IMR-90 (cell line): ENCODE results near the gene GGTLC2. TPM values are rescaled to one million over a fixed set of nuclear protein-coding genes. Genes with fewer than 3 reads are reported as not detected.
"Not testable (repeated sequence)": the region's sequence is repeated elsewhere in the genome, so short reads cannot be mapped to it uniquely, and the experiment has no call there.

Experiments used
- ATAC-seq: fragments of 200-7000 bp; cut with Tn5 transposase; 2 replicates; pipeline ENCODE4 v1.9.1; 2020; ENCODE audit warnings: low read depth, mild to moderate bottlenecking, moderate library complexity
- BruUV-seq: library from RNA; stranded (reverse); fragments of 400-500 nt; replicated peaks from 2 replicates; lab custom pipeline; 2021; lab: Mats Ljungman, UMichigan
- CTCF ChIA-PET: fragments of 300-600 bp; formaldehyde crosslinking; extraction: SDS; loops from one replicate; lab custom pipeline; 2021; ENCODE audit warnings: antibody characterized with exemption; lab: Yijun Ruan, JAX
- POLR2A ChIA-PET: fragments of 300-600 bp; sonication (Branson Sonifier 250); formaldehyde crosslinking; loops from one replicate; lab custom pipeline; 2022; ENCODE audit warnings: antibody characterized with exemption; ENCODE audit not compliant: unreplicated experiment; lab: Charles Lee
- DNase-seq: peaks from one replicate; pipeline ENCODE4 v3.0.0; 2013
- H2AFZ ChIP-seq: replicated peaks from 2 replicates; pipeline ENCODE3; 2013; ENCODE audit warnings: low read length, mild to moderate bottlenecking; ENCODE audit not compliant: poor library complexity
- H2AK5ac ChIP-seq: 2 replicates; pipeline ENCODE4 v1.6.1; 2013; ENCODE audit warnings: low read depth, low read length, inconsistent platforms
- H2AK9ac ChIP-seq: replicated peaks from 2 replicates; pipeline ENCODE3; 2013; ENCODE audit warnings: mild to moderate bottlenecking, low read depth, low read length, moderate library complexity; ENCODE audit not compliant: poor library complexity
- H2BK120ac ChIP-seq: 2 replicates; pipeline ENCODE4 v1.6.1; 2013; ENCODE audit warnings: low read depth, low read length, inconsistent platforms
- H2BK15ac ChIP-seq: 3 replicates; pipeline ENCODE4 v1.6.1; 2013; ENCODE audit warnings: low read depth, low read length, inconsistent platforms
- H2BK20ac ChIP-seq: 2 replicates; pipeline ENCODE4 v1.6.1; 2013; ENCODE audit warnings: low read depth, mild to moderate bottlenecking, inconsistent platforms, low read length, moderate library complexity
- H2BK5ac ChIP-seq: 2 replicates; pipeline ENCODE4 v1.6.1; 2013; ENCODE audit warnings: mild to moderate bottlenecking, low read depth, low read length, inconsistent platforms; ENCODE audit not compliant: poor library complexity, severe bottlenecking
- H3K14ac ChIP-seq: replicated peaks from 2 replicates; pipeline ENCODE4 v1.6.1; 2013; ENCODE audit warnings: low read depth, low read length, inconsistent platforms
- H3K18ac ChIP-seq: 2 replicates; pipeline ENCODE4 v1.6.1; 2013; ENCODE audit warnings: low read depth, low read length, control low read depth
- H3K23ac ChIP-seq: 2 replicates; pipeline ENCODE4 v1.6.1; 2013; ENCODE audit warnings: low read depth, low read length, inconsistent platforms
- H3K27ac ChIP-seq: 2 replicates; pipeline ENCODE4 v1.5.1; 2013; ENCODE audit warnings: mild to moderate bottlenecking, control low read depth, low read length; ENCODE audit not compliant: insufficient read depth
- H3K27me3 ChIP-seq: 2 replicates; pipeline ENCODE4 v1.6.1; 2013; ENCODE audit warnings: low read length; ENCODE audit not compliant: control insufficient read depth, insufficient read depth
- H3K36me3 ChIP-seq: 2 replicates; pipeline ENCODE4 v1.6.1; 2013; ENCODE audit warnings: low read length, mixed read lengths; ENCODE audit not compliant: control insufficient read depth, insufficient read depth
- H3K4ac ChIP-seq: 2 replicates; pipeline ENCODE4 v1.6.1; 2013; ENCODE audit warnings: low read depth, low read length, inconsistent platforms
- H3K4me1 ChIP-seq: 2 replicates; pipeline ENCODE4 v1.6.1; 2013; ENCODE audit warnings: low read length, mixed read lengths; ENCODE audit not compliant: control insufficient read depth, insufficient read depth
- H3K4me2 ChIP-seq: 2 replicates; pipeline ENCODE4 v1.6.1; 2013; ENCODE audit warnings: low read depth, mild to moderate bottlenecking, control low read depth, low read length, moderate library complexity
- H3K4me3 ChIP-seq: 2 replicates; pipeline ENCODE4 v1.5.1; 2013; ENCODE audit warnings: low read depth, mild to moderate bottlenecking, control low read depth, low read length, moderate library complexity; ENCODE audit not compliant: insufficient read depth
- H3K56ac ChIP-seq: 2 replicates; pipeline ENCODE4 v1.6.1; 2013; ENCODE audit warnings: low read length, inconsistent platforms; ENCODE audit not compliant: insufficient read depth; ENCODE audit errors: extremely low read depth
- H3K79me1 ChIP-seq, 2 experiments: 2 replicates each; pipeline ENCODE4 v1.6.1; 2013; ENCODE audit warnings: low read length in 2 of 2, inconsistent platforms in 1 of 2, low read depth in 1 of 2
- H3K9ac ChIP-seq: 2 replicates; pipeline ENCODE4 v1.6.1; 2013; ENCODE audit warnings: low read depth, low read length, control low read depth
- H3K9me1 ChIP-seq: 2 replicates; pipeline ENCODE4 v1.6.1; 2013; ENCODE audit warnings: low read length, inconsistent platforms; ENCODE audit not compliant: insufficient read depth
- H3K9me3 ChIP-seq: 2 replicates; pipeline ENCODE4 v1.6.1; 2013; ENCODE audit warnings: low read length; ENCODE audit not compliant: control insufficient read depth, insufficient read depth
- H4K20me1 ChIP-seq: 2 replicates; pipeline ENCODE4 v1.6.1; 2013; ENCODE audit warnings: low read length, inconsistent platforms; ENCODE audit not compliant: insufficient read depth
- H4K5ac ChIP-seq: 2 replicates; pipeline ENCODE4 v1.6.1; 2013; ENCODE audit warnings: mild to moderate bottlenecking, low read depth, low read length, control low read depth
- H4K8ac ChIP-seq, 2 experiments: 2 replicates each; pipeline ENCODE4 v1.6.1; 2013; ENCODE audit warnings: low read depth in 2 of 2, low read length in 2 of 2, control low read depth in 1 of 2, inconsistent platforms in 1 of 2
- H4K91ac ChIP-seq: 2 replicates; pipeline ENCODE4 v1.6.1; 2013; ENCODE audit warnings: low read depth, low read length, inconsistent platforms; ENCODE audit not compliant: insufficient read depth
- MXI1 ChIP-seq: IDR thresholded peaks from 2 replicates; pipeline ENCODE4 v1.6.1; 2012; ENCODE audit warnings: low read depth, mild to moderate bottlenecking, low read length, moderate library complexity, borderline replicate concordance
- RCOR1 ChIP-seq: IDR thresholded peaks from 2 replicates; pipeline ENCODE4 v1.6.1; 2012; ENCODE audit warnings: mild to moderate bottlenecking, low read length, improper control_type of control experiment; ENCODE audit not compliant: insufficient replicate concordance
- WGBS, 2 experiments: methylation state at CpG; one replicate each; pipeline versions ENCODE4 v1.1.5 to v1.1.7; 2013; ENCODE audit warnings: missing lambda C conversion rate in 2 of 2; ENCODE audit not compliant: insufficient read length in 1 of 2; ENCODE audit errors: extremely low coverage in 2 of 2; 5-methylcytosine and 5-hydroxymethylcytosine counted together
- dilution Hi-C: fragments of 300-500 bp; cut with HindIII; formaldehyde crosslinking; loops from one replicate; pipeline ENCODE4 v1.14.3; 2018; ENCODE audit warnings: low sequenced_read_pairs; ENCODE audit not compliant: unreplicated experiment
- in situ Hi-C: fragments of 300-500 bp; cut with MboI; formaldehyde crosslinking; loops from 3 replicates; pipeline ENCODE4 v1.14.3; 2019; ENCODE audit warnings: low sequenced_read_pairs, inconsistent platforms, mixed read lengths
- intact Hi-C: fragments of 100-400 bp; cut with micrococcal nuclease; formaldehyde crosslinking; loops from 2 replicates; pipeline ENCODE4 v1.10.0; 2022
- polyA plus RNA-seq, 3 experiments: library from polyadenylated mRNA; depleted of rRNA; stranded (reverse); fragments of >200 nt; gene quantifications; 2 replicates each; pipeline ENCODE4 v1.2.3, GENCODE V29; 2012; ENCODE audit warnings: low replicate concordance in 1 of 3
- total RNA-seq: library from RNA; depleted of rRNA; stranded (reverse); fragments of >200 nt; gene quantifications from 2 replicates; pipeline ENCODE4 v1.2.3, GENCODE V29; 2012
- TF ChIP-seq, protein P1 (sequence below): fragments of 150-350 bp; IDR thresholded peaks from 2 replicates; pipeline ENCODE4 v1.6.1; 2017; ENCODE audit warnings: mild to moderate bottlenecking, antibody characterized with exemption, low read length, low read depth

Gene GGTLC2
- total and polyA plus RNA-seq, 2 of the 4 experiments (the other 2 are of a cell fraction): 0.09 TPM; not detected in 1

DNA sequence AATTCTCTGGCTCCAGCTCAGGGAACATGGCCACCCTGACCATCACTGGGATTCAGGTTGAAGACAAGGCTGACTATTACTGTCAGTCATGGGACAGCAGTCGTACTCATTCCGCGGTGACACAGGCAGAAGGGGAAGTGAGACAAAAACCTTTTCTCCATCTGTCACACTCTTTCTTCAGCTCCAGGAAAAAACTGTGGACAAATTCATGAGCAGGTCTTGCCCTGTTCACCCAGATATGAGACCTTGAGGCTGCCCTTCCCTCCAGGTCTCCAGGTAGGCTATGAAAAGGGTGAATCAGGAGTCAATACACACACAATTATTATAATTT is 39.4 kb upstream of the GGTLC2 start:
- TF ChIP-seq MXI1 (no peak), RCOR1 (no peak)
- TF ChIP-seq, protein P1, sequence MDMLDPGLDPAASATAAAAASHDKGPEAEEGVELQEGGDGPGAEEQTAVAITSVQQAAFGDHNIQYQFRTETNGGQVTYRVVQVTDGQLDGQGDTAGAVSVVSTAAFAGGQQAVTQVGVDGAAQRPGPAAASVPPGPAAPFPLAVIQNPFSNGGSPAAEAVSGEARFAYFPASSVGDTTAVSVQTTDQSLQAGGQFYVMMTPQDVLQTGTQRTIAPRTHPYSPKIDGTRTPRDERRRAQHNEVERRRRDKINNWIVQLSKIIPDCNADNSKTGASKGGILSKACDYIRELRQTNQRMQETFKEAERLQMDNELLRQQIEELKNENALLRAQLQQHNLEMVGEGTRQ: no peak
- Histone ChIP-seq H2BK15ac (no peak overlapping the region), H3K14ac (no peak overlapping the region), H3K4ac (no peak overlapping the region), H4K20me1 (no peaks in the 10 kb centered on the region), H3K79me1 (no peaks in the 10 kb centered on the region), H3K9ac (no peak overlapping the region), H3K27ac (no peak overlapping the region), H3K56ac (no peak overlapping the region), H3K18ac (no peak overlapping the region), H3K9me1 (no peaks in the 10 kb centered on the region), H3K4me3 (no peak overlapping the region), H3K4me2 (no peak overlapping the region), H2AK5ac (no peak overlapping the region), H4K91ac (no peak overlapping the region), H2BK5ac (no peak overlapping the region), H2BK120ac (no peak overlapping the region), H3K36me3 (no peaks in the 10 kb centered on the region), H3K27me3 (peaks cover 10% of the 10 kb centered on the region), H2BK20ac (no peak overlapping the region), H3K4me1 (no peaks in the 10 kb centered on the region), H4K5ac (no peak overlapping the region), H4K8ac (no peak overlapping the region), H3K23ac (no peak overlapping the region), H2AK9ac (no peak overlapping the region), H3K9me3 (no peaks in the 10 kb centered on the region), H2AFZ (no peak overlapping the region)
- CTCF ChIA-PET: interaction anchor here (1.2 kb wide), 1 partner anchor 14 kb away, joined by 5 read pairs; no protein-coding TSS in a partner anchor
- DNase-seq: no peak
- POLR2A ChIA-PET: no interaction called here
- ATAC-seq: no peak
- in situ Hi-C loops (no loop called here), intact Hi-C loops (no loop called here), dilution Hi-C loops (no loop called here)
- 70% methylated on average over 2 of the region's 3 CpGs; no CpG with 5 or more reads in 1 of the 2 experiments for WGBS, 2 experiments
- no TSS peak for BruUV-seq

DNA sequence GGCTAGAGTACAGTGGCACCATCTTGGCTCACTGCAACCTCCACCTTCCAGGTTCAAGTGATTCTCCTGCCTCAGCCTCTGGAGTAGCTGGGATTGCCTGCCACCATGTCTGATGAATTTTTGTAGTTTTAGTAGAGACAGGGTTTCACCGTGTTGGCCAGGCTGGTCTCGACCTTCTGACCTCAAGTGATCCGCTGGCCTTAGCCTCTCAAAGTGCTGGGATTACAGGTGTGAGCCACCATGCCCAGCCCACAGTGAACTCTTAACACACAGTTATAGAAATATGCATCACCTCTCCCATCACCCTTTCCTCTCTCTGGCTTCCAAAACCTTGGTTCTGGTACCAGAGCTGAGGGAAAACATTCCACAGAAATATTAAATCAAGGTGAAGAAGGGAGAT is 36.4 kb upstream of the GGTLC2 start:
- H2AFZ ChIP-seq, H3K9me3 ChIP-seq, H2AK9ac ChIP-seq, H3K4me1 ChIP-seq, H2BK20ac ChIP-seq, H3K18ac ChIP-seq, H3K4me3 ChIP-seq, H3K14ac ChIP-seq, H3K4me2 ChIP-seq, H2AK5ac ChIP-seq, H3K27ac ChIP-seq, H4K8ac ChIP-seq, in situ Hi-C loops, H3K36me3 ChIP-seq, H4K20me1 ChIP-seq, H3K23ac ChIP-seq, BruUV-seq, H3K56ac ChIP-seq, DNase-seq, H3K27me3 ChIP-seq, H3K4ac ChIP-seq, ATAC-seq, intact Hi-C loops, POLR2A ChIA-PET, H2BK5ac ChIP-seq, H2BK15ac ChIP-seq, dilution Hi-C loops, H4K91ac ChIP-seq, H3K79me1 ChIP-seq, H2BK120ac ChIP-seq, H4K5ac ChIP-seq, H3K9me1 ChIP-seq, H3K9ac ChIP-seq: not testable (repeated sequence)
- CTCF ChIA-PET: interaction anchor here (0.6 kb wide), 1 partner anchor 21 kb away, joined by 3 read pairs; no protein-coding TSS in a partner anchor
- 42% methylated on average over 2 of the region's 3 CpGs; no CpG with 5 or more reads in 1 of the 2 experiments for WGBS, 2 experiments
